Lower leg skin (tissue), 4 donors: ENCODE data around the gene TMEM170A. TPM values are rescaled to one million over a fixed set of nuclear protein-coding genes. Genes with fewer than 3 reads are reported as not detected.

ENCODE experiments used
- DNase-seq, 2 donors: peaks; one replicate each; pipeline ENCODE4 v3.0.0-alpha.2; 2019; ENCODE audit warnings: low spot score in 2 of 2
- H3K4me3 ChIP-seq: fragments of 200-600 bp; sonication (generic); 2 replicates; pipeline ENCODE4 v1.5.1; 2017; ENCODE audit warnings: mild to moderate bottlenecking, low read depth; ENCODE audit not compliant: poor library complexity, severe bottlenecking
- CTCF ChIP-seq, 3 donors: fragments of 450-650 bp; IDR thresholded peaks; one replicate each; pipeline ENCODE4 v1.5.1; 2016; ENCODE audit warnings: antibody characterized with exemption in 3 of 3, mild to moderate bottlenecking in 3 of 3, moderate library complexity in 2 of 3
- POLR2A ChIP-seq, 2 donors: fragments of 450-650 bp; IDR thresholded peaks; one replicate each; pipeline ENCODE4 v1.6.1; 2016 to 2017; ENCODE audit warnings: antibody characterized with exemption in 2 of 2, mild to moderate bottlenecking in 1 of 2, moderate library complexity in 1 of 2
- WGBS, 2 donors: methylation state at CpG; one replicate each; pipeline ENCODE4 v1.1.5; 2018; 5-methylcytosine and 5-hydroxymethylcytosine counted together
- intact Hi-C: fragments of 100-400 bp; cut with DNase I; formaldehyde crosslinking; loops from one replicate; pipeline ENCODE4 v1.15.0; 2023; ENCODE audit warnings: low total_unique reads
- total RNA-seq, 4 donors: library from RNA; depleted of rRNA; stranded (reverse); fragments of >200 nt; gene quantifications; one replicate each; pipeline ENCODE4 v1.1.0, GENCODE V29; 2016

The TMEM170A gene
- total RNA-seq, 4 donors from 2014 or later = 13.6 to 15.7 (median 15.0) TPM

- no peak for DNase-seq
- 41 to 69% methylated on average over 2 of the region's 2 CpGs for WGBS, 2 donors
Measured at GRCh38 chr16:75483222-75483621, 18.7 kb upstream of the TMEM170A start.

GRCh38 chr16:75482434-75483205, 18.1 kb upstream of the TMEM170A start:
- 51 to 61% methylated on average over 13 to 14 of the region's 14 CpGs for WGBS, 2 donors
- TF ChIP-seq POLR2A (IDR thresholded peaks at IDR 0.05) (no peak), CTCF (IDR thresholded peaks at IDR 0.05) (no peak)
- no peak for DNase-seq
- intact Hi-C loops = loop anchor here (2.0 kb wide), 1 partner anchor 50 kb away; no protein-coding TSS in a partner anchor
- no peak overlapping the region for H3K4me3 ChIP-seq

More at GRCh38 chr16:75483222-75483621, 18.7 kb upstream of the TMEM170A start:
- intact Hi-C loops = loop anchor here (2.0 kb wide), 1 partner anchor 50 kb away; no protein-coding TSS in a partner anchor
- TF ChIP-seq CTCF (IDR thresholded peaks at IDR 0.05) (no peak), POLR2A (IDR thresholded peaks at IDR 0.05) (no peak)
- H3K4me3 ChIP-seq = no peak overlapping the region

GRCh38 chr16:75481475-75481874, 17.0 kb upstream of the TMEM170A start:
- TF ChIP-seq POLR2A (IDR thresholded peaks at IDR 0.05) (no peak), CTCF (IDR thresholded peaks at IDR 0.05) (no peak)
- 87 to 92% methylated on average over 7 of the region's 7 CpGs for WGBS, 2 donors
- no peak overlapping the region for H3K4me3 ChIP-seq
- no peak for DNase-seq
- intact Hi-C loops = no loop called here

GRCh38 chr16:75479421-75479990, 15.0 kb upstream of the TMEM170A start:
- TF ChIP-seq CTCF (IDR thresholded peaks at IDR 0.05) (no peak), POLR2A (IDR thresholded peaks at IDR 0.05) (no peak)
- 94 to 95% methylated on average over 45 to 47 of the region's 47 CpGs for WGBS, 2 donors
- intact Hi-C loops = no loop called here
- H3K4me3 ChIP-seq = no peak overlapping the region
- no peak for DNase-seq

GRCh38 chr16:75478480-75479345, 14.2 kb upstream of the TMEM170A start:
- TF ChIP-seq CTCF (IDR thresholded peaks at IDR 0.05) = no peak
- no peak for TF ChIP-seq POLR2A (IDR thresholded peaks at IDR 0.05)
- intact Hi-C loops = no loop called here
- no peak overlapping the region for H3K4me3 ChIP-seq
- 95 to 96% methylated on average over 80 of the region's 80 CpGs for WGBS, 2 donors
- no peak for DNase-seq
